Gastrocnemius medialis (tissue), 4 donors: Measurements from ENCODE around the gene GGA1.

Experiments used
- POLR2A ChIP-seq, 2 donors: fragments of 450-650 bp; IDR thresholded peaks; one replicate each; pipeline ENCODE4 v1.6.1; 2017; ENCODE audit warnings: antibody characterized with exemption in 2 of 2, mild to moderate bottlenecking in 2 of 2, moderate library complexity in 2 of 2
- TF ChIP-seq, protein P1 (sequence below), 5 experiments: fragments of 450-650 bp in 3 of 5; fragments of 200-600 bp in 2 of 5; sonication (generic) in 2 of 5; IDR thresholded peaks in 4 of 5; conservative IDR thresholded peaks in 1 of 5; 1 replicate in 4 of 5; 2 replicates in 1 of 5; pipeline ENCODE4 v1.5.1; 2016 to 2019; ENCODE audit warnings: antibody characterized with exemption in 5 of 5, mild to moderate bottlenecking in 3 of 5, moderate library complexity in 3 of 5

DNA sequence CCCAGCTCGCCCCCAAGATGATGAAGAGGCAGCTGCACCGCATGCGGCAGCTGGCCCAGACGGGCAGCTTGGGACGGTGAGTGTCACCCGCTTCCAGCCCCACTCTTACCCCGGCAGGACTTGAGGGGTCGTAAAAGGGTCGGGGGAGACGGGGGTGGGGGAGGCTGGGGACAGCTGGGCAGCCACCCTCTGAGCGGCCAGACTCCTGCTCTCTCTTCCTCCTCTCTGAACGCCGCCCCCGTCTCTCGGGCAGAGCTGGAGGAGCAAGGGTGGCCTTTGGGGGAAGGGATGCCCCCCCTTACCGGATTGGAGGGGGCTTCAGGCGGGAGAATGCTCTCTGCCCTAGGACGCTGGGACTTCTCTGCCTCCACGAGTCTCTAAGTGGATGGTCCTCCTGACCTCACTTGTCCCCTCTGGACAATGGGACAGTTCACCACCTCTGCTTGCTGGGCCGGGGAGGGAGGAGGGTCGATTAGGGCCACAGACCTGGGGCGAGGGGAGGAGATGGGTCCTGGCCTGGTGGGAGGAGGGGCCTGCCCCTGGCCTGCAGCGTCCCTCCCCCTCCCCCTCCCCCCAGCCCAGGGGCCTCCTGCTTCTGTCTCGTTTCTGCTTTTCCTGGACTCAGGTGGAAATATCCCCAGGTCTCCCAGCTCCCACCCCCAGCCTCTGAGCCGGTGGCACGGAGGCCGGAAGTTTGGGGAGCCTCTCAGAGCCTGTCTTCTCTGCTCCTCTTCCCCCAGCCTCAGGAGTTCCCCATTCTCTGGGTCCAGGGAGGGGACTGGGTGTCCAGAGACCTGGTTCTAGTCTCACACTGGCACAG is 31.3 kb downstream of the GGA1 start:
- no peak for TF ChIP-seq POLR2A (IDR thresholded peaks at IDR 0.05)
- TF ChIP-seq, protein P1, sequence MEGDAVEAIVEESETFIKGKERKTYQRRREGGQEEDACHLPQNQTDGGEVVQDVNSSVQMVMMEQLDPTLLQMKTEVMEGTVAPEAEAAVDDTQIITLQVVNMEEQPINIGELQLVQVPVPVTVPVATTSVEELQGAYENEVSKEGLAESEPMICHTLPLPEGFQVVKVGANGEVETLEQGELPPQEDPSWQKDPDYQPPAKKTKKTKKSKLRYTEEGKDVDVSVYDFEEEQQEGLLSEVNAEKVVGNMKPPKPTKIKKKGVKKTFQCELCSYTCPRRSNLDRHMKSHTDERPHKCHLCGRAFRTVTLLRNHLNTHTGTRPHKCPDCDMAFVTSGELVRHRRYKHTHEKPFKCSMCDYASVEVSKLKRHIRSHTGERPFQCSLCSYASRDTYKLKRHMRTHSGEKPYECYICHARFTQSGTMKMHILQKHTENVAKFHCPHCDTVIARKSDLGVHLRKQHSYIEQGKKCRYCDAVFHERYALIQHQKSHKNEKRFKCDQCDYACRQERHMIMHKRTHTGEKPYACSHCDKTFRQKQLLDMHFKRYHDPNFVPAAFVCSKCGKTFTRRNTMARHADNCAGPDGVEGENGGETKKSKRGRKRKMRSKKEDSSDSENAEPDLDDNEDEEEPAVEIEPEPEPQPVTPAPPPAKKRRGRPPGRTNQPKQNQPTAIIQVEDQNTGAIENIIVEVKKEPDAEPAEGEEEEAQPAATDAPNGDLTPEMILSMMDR (IDR thresholded peaks at IDR 0.05 in 4 of 5, conservative IDR thresholded peaks at IDR 0.05 in 1 of 5), result no peak
